GM06990 (cell line): ENCODE measurements around the gene IGSF11.

Source experiments
- DNase-seq: peaks from one replicate; pipeline ENCODE4 v3.0.0-alpha.2; 2011; ENCODE audit not compliant: insufficient read length; ENCODE audit errors: extremely low read depth
- H3K27me3 ChIP-seq: replicated peaks from 2 replicates; pipeline ENCODE4 v1.6.0; 2011; ENCODE audit warnings: low read length; ENCODE audit not compliant: control insufficient read depth, insufficient read depth
- H3K36me3 ChIP-seq: 2 replicates; pipeline ENCODE4 v1.5.1; 2011; ENCODE audit warnings: low read length; ENCODE audit not compliant: control insufficient read depth, insufficient read depth
- H3K4me3 ChIP-seq: replicated peaks from 2 replicates; pipeline ENCODE4 v1.5.1; 2011; ENCODE audit warnings: low read depth, mild to moderate bottlenecking, control low read depth, low read length
- TF ChIP-seq, protein P1 (sequence below): IDR thresholded peaks from 2 replicates; pipeline ENCODE4 v1.5.1; 2011; ENCODE audit warnings: low read length, control low read depth, mild to moderate bottlenecking, inconsistent platforms; ENCODE audit not compliant: insufficient read depth, poor library complexity, severe bottlenecking

The IGSF11 gene

DNA sequence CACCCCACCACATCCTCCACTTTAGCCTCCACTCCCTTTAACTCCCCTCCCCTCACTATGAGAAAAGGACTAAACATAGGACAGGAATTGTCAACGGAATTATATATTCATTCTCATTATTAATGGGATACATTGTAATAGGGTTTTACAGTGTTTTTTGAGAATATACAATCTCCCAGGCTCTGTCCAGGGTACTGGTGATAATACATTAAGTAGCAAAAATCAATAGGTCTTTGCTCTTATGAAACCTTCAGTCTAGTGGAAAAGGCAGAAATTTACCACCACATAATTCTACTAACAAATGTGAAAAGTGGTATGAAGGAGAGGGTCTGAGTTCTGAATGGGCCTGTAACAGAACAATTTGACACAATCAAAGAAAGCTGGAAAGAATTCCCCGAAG lies 28.2 kb upstream of the IGSF11 start:
- no peaks in the 10 kb centered on the region for H3K27me3 ChIP-seq
- TF ChIP-seq, protein P1, sequence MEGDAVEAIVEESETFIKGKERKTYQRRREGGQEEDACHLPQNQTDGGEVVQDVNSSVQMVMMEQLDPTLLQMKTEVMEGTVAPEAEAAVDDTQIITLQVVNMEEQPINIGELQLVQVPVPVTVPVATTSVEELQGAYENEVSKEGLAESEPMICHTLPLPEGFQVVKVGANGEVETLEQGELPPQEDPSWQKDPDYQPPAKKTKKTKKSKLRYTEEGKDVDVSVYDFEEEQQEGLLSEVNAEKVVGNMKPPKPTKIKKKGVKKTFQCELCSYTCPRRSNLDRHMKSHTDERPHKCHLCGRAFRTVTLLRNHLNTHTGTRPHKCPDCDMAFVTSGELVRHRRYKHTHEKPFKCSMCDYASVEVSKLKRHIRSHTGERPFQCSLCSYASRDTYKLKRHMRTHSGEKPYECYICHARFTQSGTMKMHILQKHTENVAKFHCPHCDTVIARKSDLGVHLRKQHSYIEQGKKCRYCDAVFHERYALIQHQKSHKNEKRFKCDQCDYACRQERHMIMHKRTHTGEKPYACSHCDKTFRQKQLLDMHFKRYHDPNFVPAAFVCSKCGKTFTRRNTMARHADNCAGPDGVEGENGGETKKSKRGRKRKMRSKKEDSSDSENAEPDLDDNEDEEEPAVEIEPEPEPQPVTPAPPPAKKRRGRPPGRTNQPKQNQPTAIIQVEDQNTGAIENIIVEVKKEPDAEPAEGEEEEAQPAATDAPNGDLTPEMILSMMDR = no peak
- no peak overlapping the region for H3K4me3 ChIP-seq
- H3K36me3 ChIP-seq = no peaks in the 10 kb centered on the region
- no peak for DNase-seq

DNA sequence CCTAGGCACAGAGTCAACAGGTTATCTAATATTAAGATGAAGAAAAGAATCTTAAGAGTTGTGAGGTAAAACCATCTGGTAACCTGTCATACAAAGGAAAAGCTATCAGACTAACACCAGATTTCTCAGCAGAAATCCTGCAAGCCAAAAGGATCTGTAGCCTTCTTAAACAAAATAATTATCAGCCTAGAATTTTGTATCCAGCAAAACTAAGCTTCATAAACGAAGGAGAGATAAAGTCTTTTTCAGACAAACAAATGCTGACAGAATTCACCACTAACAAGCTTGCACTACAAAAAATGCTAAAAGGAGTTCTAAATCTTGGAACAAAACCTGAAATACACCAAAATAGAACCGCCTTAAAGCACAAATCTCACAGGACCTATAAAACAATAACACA lies 9.9 kb upstream of the IGSF11 start:
- no peaks in the 10 kb centered on the region for H3K36me3 ChIP-seq
- no peak overlapping the region for H3K4me3 ChIP-seq
- TF ChIP-seq, protein P1 = no peak
- no peaks in the 10 kb centered on the region for H3K27me3 ChIP-seq
- no peak for DNase-seq

DNA sequence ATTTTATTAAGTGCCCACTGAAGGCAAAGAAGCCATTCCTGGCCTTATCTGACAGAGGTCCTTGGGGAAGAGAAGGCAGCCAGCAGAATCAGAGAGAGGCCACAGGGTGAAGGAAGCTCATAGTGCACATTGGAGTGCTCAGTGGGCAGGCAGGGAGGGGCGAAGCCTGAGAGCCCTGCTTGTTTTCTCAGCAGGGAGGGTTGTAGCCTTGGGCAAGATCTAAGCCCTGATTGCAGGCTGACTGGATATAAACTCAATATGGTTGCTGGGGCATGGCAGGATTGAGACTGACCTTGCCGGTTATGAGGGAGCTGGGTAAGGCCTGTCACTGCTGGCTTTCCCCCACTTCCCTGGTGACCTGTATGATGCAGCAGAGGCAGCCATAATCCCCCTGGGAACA lies 7.5 kb upstream of the IGSF11 start:
- no peaks in the 10 kb centered on the region for H3K36me3 ChIP-seq
- no peak for DNase-seq
- no peaks in the 10 kb centered on the region for H3K27me3 ChIP-seq
- TF ChIP-seq, protein P1 = no peak
- no peak overlapping the region for H3K4me3 ChIP-seq

DNA sequence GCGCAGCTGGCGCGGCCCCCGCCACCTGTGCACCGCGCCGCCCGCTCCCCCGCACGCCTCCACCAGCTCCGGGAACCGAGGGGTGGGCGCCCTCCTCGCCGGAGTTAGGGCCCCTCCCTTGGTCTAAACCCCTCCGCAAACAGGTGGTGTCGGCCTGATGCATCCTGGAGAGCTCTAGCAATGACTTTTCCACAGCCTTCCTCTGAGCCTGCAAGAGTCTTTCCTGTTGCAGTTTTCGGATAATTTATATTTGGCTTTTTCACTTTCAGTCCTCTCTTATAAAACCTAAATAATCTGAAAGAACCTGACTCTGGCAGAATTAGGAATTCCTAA lies 334 bp upstream of the IGSF11 start:
- H3K4me3 ChIP-seq = peak overlapping the region; percentile 35
- H3K27me3 ChIP-seq = no peaks in the 10 kb centered on the region; the same call in none of the 2 replicates
- H3K36me3 ChIP-seq = no peaks in the 10 kb centered on the region
- no peak for DNase-seq
- TF ChIP-seq, protein P1 = no peak

DNA sequence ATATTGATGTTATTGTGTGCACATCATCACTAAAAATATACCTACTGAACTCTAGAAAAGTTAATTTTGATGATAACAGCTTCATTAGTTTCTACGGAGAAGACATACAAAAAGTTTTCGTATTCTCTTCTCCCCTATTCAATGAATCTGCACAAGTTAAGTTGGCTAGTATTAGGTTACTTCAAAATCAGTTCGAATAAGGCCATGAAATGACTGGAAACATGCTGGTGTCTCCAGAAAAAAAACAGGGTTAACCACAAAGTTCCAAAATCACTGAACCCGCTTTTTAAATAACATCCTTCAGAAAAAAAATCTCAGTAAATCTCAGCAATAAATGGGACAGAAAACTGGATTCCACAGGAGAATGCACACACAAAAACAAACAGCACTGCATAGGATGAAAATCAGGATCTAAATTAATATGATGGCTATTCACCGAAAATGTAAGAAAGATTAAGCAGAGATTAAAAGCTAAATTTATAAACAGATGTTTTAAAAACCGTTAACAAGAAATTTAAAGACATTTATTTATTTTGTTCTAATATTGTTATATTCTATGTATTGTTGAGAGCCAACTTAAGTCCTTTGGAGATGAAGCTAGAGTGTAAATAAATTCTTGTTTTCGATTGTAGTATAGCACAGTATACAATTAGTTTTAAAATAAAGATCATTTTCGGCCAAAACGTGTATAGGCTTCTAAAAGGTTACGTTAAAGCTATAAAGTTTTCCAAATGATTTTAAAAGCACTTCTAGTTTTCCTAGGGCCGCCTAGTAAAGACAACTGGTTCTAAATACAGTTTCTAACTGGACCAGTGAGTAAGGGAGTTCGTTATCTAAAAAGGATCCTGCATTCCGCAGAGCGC lies 1.0 kb downstream of the IGSF11 start:
- DNase-seq = no peak
- no peak overlapping the region for H3K4me3 ChIP-seq
- no peaks in the 10 kb centered on the region; the same call in none of the 2 replicates for H3K27me3 ChIP-seq
- TF ChIP-seq, protein P1 = no peak
- H3K36me3 ChIP-seq = no peaks in the 10 kb centered on the region
